ENCODE data around the gene CNKSR3.
A peak's percentile ranks its signal among the peaks of the same experiment; 100 is the strongest.

The CNKSR3 gene

DNA sequence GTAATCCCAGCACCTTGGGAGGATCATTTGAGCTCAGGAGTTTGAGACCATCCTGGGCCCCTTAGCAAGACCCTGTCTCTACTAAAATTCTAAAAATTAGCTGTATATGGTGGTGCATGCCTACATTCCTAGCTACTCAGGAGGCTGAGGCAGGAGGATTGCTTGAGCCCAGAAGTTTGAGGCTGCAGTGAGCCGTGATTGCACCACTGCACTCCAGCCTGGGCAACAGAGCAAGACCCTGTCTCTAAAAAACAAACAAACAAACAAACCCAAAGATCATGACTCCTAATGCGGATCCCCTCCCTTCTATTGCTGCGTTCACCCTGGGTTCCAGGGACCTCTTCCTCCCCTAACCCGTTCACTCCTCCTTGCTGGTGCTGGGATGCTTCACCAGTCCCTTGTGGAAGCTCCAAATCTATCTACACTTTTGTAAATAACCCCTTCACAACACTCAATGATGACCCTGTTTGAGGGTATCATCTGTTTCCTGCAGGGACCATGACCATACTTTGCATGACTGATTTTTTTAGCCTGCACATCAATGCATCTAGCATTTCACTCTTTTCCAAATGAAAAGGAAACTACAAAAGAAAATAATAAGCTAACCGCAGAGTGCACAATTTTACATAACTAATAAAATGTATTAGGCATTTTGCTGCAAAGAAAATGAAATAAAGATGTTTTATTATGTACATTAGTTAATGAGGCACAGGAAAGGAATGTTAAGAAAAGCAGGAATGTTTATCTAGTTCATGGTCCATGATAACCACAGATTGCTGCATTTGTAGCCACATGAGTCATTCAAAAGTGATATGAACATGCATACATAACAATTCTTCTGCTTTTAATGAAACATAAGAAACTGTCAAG is 123.4 kb downstream of the CNKSR3 start:
- no peak overlapping the region for H3K4me3 ChIP-seq (ENCODE audit: low read length)
- H3K4me1 ChIP-seq (ENCODE audit: control insufficient read depth, insufficient read depth, low read length), result peaks cover 13% of the 10 kb centered on the region
- H3K9ac ChIP-seq (ENCODE audit: low read length), result no peak overlapping the region
- H3K9me3 ChIP-seq (ENCODE audit: control insufficient read depth, low read length), result peaks cover 10% of the 10 kb centered on the region
- peak; percentile 89 for DNase-seq (ENCODE audit: low read depth)
- no peaks in the 10 kb centered on the region for H3K27me3 ChIP-seq (replicated peaks; ENCODE audit: control insufficient read depth, insufficient read depth, low read length)
- no peaks in the 10 kb centered on the region for H3K36me3 ChIP-seq (ENCODE audit: control insufficient read depth, insufficient read depth, low read length, severe bottlenecking)

- Histone ChIP-seq H3K27me3 (replicated peaks; ENCODE audit: control insufficient read depth, insufficient read depth, low read length) (no peaks in the 10 kb centered on the region), H3K36me3 (ENCODE audit: control insufficient read depth, insufficient read depth, low read length, severe bottlenecking) (no peaks in the 10 kb centered on the region), H3K4me3 (ENCODE audit: low read length) (no peak overlapping the region), H3K9me3 (ENCODE audit: control insufficient read depth, low read length) (peaks cover 8% of the 10 kb centered on the region), H3K4me1 (ENCODE audit: control insufficient read depth, insufficient read depth, low read length) (peaks cover 13% of the 10 kb centered on the region), H3K9ac (ENCODE audit: low read length) (no peak overlapping the region)
- no peak for DNase-seq (ENCODE audit: low read depth)
These were observed 126.3 kb downstream of the CNKSR3 start for GRCh38 chr6:154384191-154384590.

- peaks cover 3% of the 10 kb centered on the region for H3K9me3 ChIP-seq (ENCODE audit: control insufficient read depth, low read length)
- DNase-seq (ENCODE audit: low read depth), result no peak
- no peaks in the 10 kb centered on the region for H3K36me3 ChIP-seq (ENCODE audit: control insufficient read depth, insufficient read depth, low read length, severe bottlenecking)
- H3K4me3 ChIP-seq (ENCODE audit: low read length), result no peak overlapping the region
- no peak overlapping the region for H3K9ac ChIP-seq (ENCODE audit: low read length)
- peaks cover 13% of the 10 kb centered on the region for H3K4me1 ChIP-seq (ENCODE audit: control insufficient read depth, insufficient read depth, low read length)
- no peaks in the 10 kb centered on the region for H3K27me3 ChIP-seq (replicated peaks; ENCODE audit: control insufficient read depth, insufficient read depth, low read length)
These were observed 127.2 kb downstream of the CNKSR3 start for GRCh38 chr6:154383273-154383672.

GRCh38 chr6:154382740-154383139 is 127.7 kb downstream of the CNKSR3 start:
- H3K27me3 ChIP-seq (replicated peaks; ENCODE audit: control insufficient read depth, insufficient read depth, low read length), result no peaks in the 10 kb centered on the region
- peaks cover 3% of the 10 kb centered on the region for H3K9me3 ChIP-seq (ENCODE audit: control insufficient read depth, low read length)
- no peak for DNase-seq (ENCODE audit: low read depth)
- peaks cover 9% of the 10 kb centered on the region for H3K4me1 ChIP-seq (ENCODE audit: control insufficient read depth, insufficient read depth, low read length)
- H3K4me3 ChIP-seq (ENCODE audit: low read length), result no peak overlapping the region
- H3K9ac ChIP-seq (ENCODE audit: low read length), result no peak overlapping the region
- no peaks in the 10 kb centered on the region for H3K36me3 ChIP-seq (ENCODE audit: control insufficient read depth, insufficient read depth, low read length, severe bottlenecking)

DNA sequence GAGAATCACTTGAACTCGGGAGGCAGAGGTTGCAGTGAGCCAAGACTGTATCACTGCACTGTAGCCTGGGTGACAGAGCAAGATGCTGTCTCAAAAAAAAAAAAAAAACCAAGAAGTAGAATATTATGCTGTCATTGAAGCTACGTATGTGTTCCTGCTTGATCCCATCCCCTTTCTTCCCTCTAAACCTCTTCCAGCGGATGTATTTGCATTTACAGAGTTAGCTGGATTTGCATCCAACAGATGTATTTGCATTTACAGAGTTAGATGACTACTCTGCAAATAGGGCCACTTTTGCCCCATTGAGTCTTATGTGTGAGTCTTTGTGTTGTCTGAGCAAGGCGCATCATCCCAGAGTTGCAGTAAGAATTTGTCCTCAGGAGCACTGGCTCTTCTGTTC is 128.9 kb downstream of the CNKSR3 start:
- Histone ChIP-seq H3K9me3 (ENCODE audit: control insufficient read depth, low read length) (peaks cover 3% of the 10 kb centered on the region), H3K4me3 (ENCODE audit: low read length) (no peak overlapping the region)
- no peak for DNase-seq (ENCODE audit: low read depth)

GRCh38 chr6:154380741-154381140 is 129.7 kb downstream of the CNKSR3 start:
- H3K4me1 ChIP-seq (ENCODE audit: control insufficient read depth, insufficient read depth, low read length), result no peaks in the 10 kb centered on the region
- H3K36me3 ChIP-seq (ENCODE audit: control insufficient read depth, insufficient read depth, low read length, severe bottlenecking), result no peaks in the 10 kb centered on the region
- no peak overlapping the region for H3K9ac ChIP-seq (ENCODE audit: low read length)
- no peak overlapping the region for H3K4me3 ChIP-seq (ENCODE audit: low read length)
- H3K27me3 ChIP-seq (replicated peaks; ENCODE audit: control insufficient read depth, insufficient read depth, low read length), result no peaks in the 10 kb centered on the region
- DNase-seq (ENCODE audit: low read depth), result no peak
- peaks cover 3% of the 10 kb centered on the region for H3K9me3 ChIP-seq (ENCODE audit: control insufficient read depth, low read length)

More for the DNA sequence above, 128.9 kb downstream of the CNKSR3 start:
- no peaks in the 10 kb centered on the region for H3K36me3 ChIP-seq (ENCODE audit: control insufficient read depth, insufficient read depth, low read length, severe bottlenecking)
- no peak overlapping the region for H3K9ac ChIP-seq (ENCODE audit: low read length)
- no peaks in the 10 kb centered on the region for H3K4me1 ChIP-seq (ENCODE audit: control insufficient read depth, insufficient read depth, low read length)
- no peaks in the 10 kb centered on the region for H3K27me3 ChIP-seq (replicated peaks; ENCODE audit: control insufficient read depth, insufficient read depth, low read length)

GRCh38 chr6:154379585-154379984 is 130.9 kb downstream of the CNKSR3 start:
- H3K4me1 ChIP-seq (ENCODE audit: control insufficient read depth, insufficient read depth, low read length), result no peaks in the 10 kb centered on the region
- H3K4me3 ChIP-seq (ENCODE audit: low read length), result no peak overlapping the region
- H3K9ac ChIP-seq (ENCODE audit: low read length), result no peak overlapping the region
- no peaks in the 10 kb centered on the region for H3K36me3 ChIP-seq (ENCODE audit: control insufficient read depth, insufficient read depth, low read length, severe bottlenecking)
- H3K9me3 ChIP-seq (ENCODE audit: control insufficient read depth, low read length), result peaks cover 3% of the 10 kb centered on the region
- no peak for DNase-seq (ENCODE audit: low read depth)
- no peaks in the 10 kb centered on the region for H3K27me3 ChIP-seq (replicated peaks; ENCODE audit: control insufficient read depth, insufficient read depth, low read length)

GRCh38 chr6:154378518-154378917 is 132.0 kb downstream of the CNKSR3 start:
- Histone ChIP-seq H3K27me3 (replicated peaks; ENCODE audit: control insufficient read depth, insufficient read depth, low read length) (no peaks in the 10 kb centered on the region), H3K4me3 (ENCODE audit: low read length) (no peak overlapping the region), H3K9ac (ENCODE audit: low read length) (no peak overlapping the region), H3K9me3 (ENCODE audit: control insufficient read depth, low read length) (peaks cover 3% of the 10 kb centered on the region), H3K36me3 (ENCODE audit: control insufficient read depth, insufficient read depth, low read length, severe bottlenecking) (no peaks in the 10 kb centered on the region), H3K4me1 (ENCODE audit: control insufficient read depth, insufficient read depth, low read length) (no peaks in the 10 kb centered on the region)
- no peak for DNase-seq (ENCODE audit: low read depth)

DNA sequence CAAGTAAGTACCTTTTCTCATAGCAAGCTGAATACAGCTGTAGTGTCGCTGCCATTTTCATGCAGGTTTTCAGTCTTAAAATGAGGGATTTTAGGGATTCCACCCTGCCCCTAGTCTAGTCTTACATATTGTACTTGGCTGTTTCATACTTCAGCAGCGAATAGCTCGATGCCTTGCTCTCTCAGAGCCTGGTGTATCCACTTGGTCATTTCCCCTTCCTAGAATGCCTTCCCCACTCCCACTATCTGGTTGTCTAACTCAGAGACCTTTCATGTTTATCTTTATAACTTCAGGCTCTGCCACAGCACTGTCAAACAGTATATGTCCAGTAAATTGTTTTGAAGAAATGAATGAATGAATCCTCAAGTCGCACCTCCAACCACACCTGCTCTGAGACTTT is 132.8 kb downstream of the CNKSR3 start:
- H3K4me1 ChIP-seq (ENCODE audit: control insufficient read depth, insufficient read depth, low read length), result no peaks in the 10 kb centered on the region
- no peaks in the 10 kb centered on the region for H3K9me3 ChIP-seq (ENCODE audit: control insufficient read depth, low read length)
- no peaks in the 10 kb centered on the region for H3K27me3 ChIP-seq (replicated peaks; ENCODE audit: control insufficient read depth, insufficient read depth, low read length)
- H3K4me3 ChIP-seq (ENCODE audit: low read length), result no peak overlapping the region
- no peak for DNase-seq (ENCODE audit: low read depth)
- no peak overlapping the region for H3K9ac ChIP-seq (ENCODE audit: low read length)
- H3K36me3 ChIP-seq (ENCODE audit: control insufficient read depth, insufficient read depth, low read length, severe bottlenecking), result no peaks in the 10 kb centered on the region

- H3K4me3 ChIP-seq (ENCODE audit: low read length), result no peak overlapping the region
- H3K4me1 ChIP-seq (ENCODE audit: control insufficient read depth, insufficient read depth, low read length), result peaks cover 2% of the 10 kb centered on the region
- H3K9ac ChIP-seq (ENCODE audit: low read length), result no peak overlapping the region
- H3K9me3 ChIP-seq (ENCODE audit: control insufficient read depth, low read length), result no peaks in the 10 kb centered on the region
- H3K27me3 ChIP-seq (replicated peaks; ENCODE audit: control insufficient read depth, insufficient read depth, low read length), result no peaks in the 10 kb centered on the region
- H3K36me3 ChIP-seq (ENCODE audit: control insufficient read depth, insufficient read depth, low read length, severe bottlenecking), result no peaks in the 10 kb centered on the region
- DNase-seq (ENCODE audit: low read depth), result no peak
These were observed 136.5 kb downstream of the CNKSR3 start for GRCh38 chr6:154373971-154374370.

GRCh38 chr6:154371281-154371680 is 139.2 kb downstream of the CNKSR3 start:
- DNase-seq (ENCODE audit: low read depth), result no peak

DNA sequence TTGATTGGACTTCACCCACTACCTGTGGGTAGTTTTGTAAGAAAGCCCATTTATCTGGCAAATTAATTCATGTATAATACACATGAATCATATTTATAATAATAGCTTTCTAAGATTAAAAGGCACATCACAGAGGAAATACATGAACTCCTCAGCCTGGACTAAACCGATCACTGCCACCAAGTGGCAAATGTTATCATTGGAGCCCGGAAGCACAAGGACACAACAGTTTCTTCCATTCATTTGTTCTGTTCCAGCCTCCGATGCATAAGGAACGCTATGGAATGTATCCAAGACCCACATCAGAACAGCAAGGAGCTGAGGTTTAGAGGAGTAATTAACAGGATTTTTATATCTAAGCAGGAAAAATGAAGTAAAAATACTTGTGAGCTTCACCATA is 139.9 kb downstream of the CNKSR3 start:
- peak; percentile 66 for DNase-seq (ENCODE audit: low read depth)
- H3K9me3 ChIP-seq (ENCODE audit: control insufficient read depth, low read length), result no peaks in the 10 kb centered on the region
- no peaks in the 10 kb centered on the region for H3K36me3 ChIP-seq (ENCODE audit: control insufficient read depth, insufficient read depth, low read length, severe bottlenecking)

More at GRCh38 chr6:154371281-154371680, 139.2 kb downstream of the CNKSR3 start:
- Histone ChIP-seq H3K36me3 (ENCODE audit: control insufficient read depth, insufficient read depth, low read length, severe bottlenecking) (no peaks in the 10 kb centered on the region), H3K4me3 (ENCODE audit: low read length) (no peak overlapping the region), H3K9ac (ENCODE audit: low read length) (no peak overlapping the region), H3K4me1 (ENCODE audit: control insufficient read depth, insufficient read depth, low read length) (peaks cover 14% of the 10 kb centered on the region), H3K27me3 (replicated peaks; ENCODE audit: control insufficient read depth, insufficient read depth, low read length) (no peaks in the 10 kb centered on the region), H3K9me3 (ENCODE audit: control insufficient read depth, low read length) (no peaks in the 10 kb centered on the region)

More for the DNA sequence above, 139.9 kb downstream of the CNKSR3 start:
- peaks cover 14% of the 10 kb centered on the region for H3K4me1 ChIP-seq (ENCODE audit: control insufficient read depth, insufficient read depth, low read length)
- H3K4me3 ChIP-seq (ENCODE audit: low read length), result no peak overlapping the region
- H3K27me3 ChIP-seq (replicated peaks; ENCODE audit: control insufficient read depth, insufficient read depth, low read length), result no peaks in the 10 kb centered on the region
- no peak overlapping the region for H3K9ac ChIP-seq (ENCODE audit: low read length)
